Measurements from ENCODE around the gene ACER3. TPM values are rescaled to one million over a fixed set of nuclear protein-coding genes. Genes with fewer than 3 reads are reported as not detected.

The ACER3 gene
- total and polyA plus RNA-seq, 2 experiments from 2014 or later: 6.2 to 26.5 TPM

DNA sequence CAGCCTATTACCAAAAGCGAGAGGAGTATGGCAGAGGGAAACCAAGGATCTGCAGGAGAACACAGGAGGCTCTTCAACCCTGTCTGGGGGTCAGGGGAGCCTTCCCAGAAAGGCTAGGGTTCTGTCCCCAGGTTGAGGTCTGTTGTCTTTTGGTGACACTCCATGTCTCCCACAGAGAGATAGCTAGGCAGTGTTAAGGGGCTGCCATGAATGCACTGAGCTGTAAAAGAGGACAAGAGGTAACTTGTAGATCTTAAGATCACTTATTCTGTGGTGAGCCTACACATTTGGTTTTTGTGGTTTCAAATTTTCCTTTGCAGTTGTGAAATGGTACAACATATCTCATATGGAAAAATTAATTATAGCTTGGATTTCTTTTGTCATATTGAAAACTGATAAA lies 6.0 kb upstream of the ACER3 start:
- Histone ChIP-seq H3K79me2 (replicated peaks; ENCODE audit: insufficient read depth) (no peaks in the 10 kb centered on the region), H3K4me3 (no peak overlapping the region), H3K4me2 (no peak overlapping the region), H2AFZ (no peak overlapping the region), H4K20me1 (replicated peaks; ENCODE audit: insufficient read depth) (no peaks in the 10 kb centered on the region), H3K9me2 (ENCODE audit: insufficient read depth) (no peaks in the 10 kb centered on the region), H3K27ac (ENCODE audit: low read depth) (no peak overlapping the region), H3K27me3 (ENCODE audit: insufficient read depth) (no peaks in the 10 kb centered on the region), H3K4me1 (ENCODE audit: insufficient read depth) (peaks cover 2% of the 10 kb centered on the region; the same call in 1 of the 2 replicates), H3F3A (replicated peaks; ENCODE audit: low read depth) (no peaks in the 10 kb centered on the region), H3K36me3 (ENCODE audit: insufficient read depth) (no peaks in the 10 kb centered on the region)
- ATAC-seq (no peak), DNase-seq (ENCODE audit: low spot score) (no peak)
- TF ChIP-seq CREB1 (CRISPR knock-in tag; IDR thresholded peaks at IDR 0.05; ENCODE audit: low read depth): no peak
- no peak for TF ChIP-seq ZNF114 (CRISPR knock-in tag; IDR thresholded peaks at IDR 0.05)
- TF ChIP-seq, protein P1, sequence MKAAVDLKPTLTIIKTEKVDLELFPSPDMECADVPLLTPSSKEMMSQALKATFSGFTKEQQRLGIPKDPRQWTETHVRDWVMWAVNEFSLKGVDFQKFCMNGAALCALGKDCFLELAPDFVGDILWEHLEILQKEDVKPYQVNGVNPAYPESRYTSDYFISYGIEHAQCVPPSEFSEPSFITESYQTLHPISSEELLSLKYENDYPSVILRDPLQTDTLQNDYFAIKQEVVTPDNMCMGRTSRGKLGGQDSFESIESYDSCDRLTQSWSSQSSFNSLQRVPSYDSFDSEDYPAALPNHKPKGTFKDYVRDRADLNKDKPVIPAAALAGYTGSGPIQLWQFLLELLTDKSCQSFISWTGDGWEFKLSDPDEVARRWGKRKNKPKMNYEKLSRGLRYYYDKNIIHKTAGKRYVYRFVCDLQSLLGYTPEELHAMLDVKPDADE (IDR thresholded peaks at IDR 0.05): no peak
- TF ChIP-seq JUNB (IDR thresholded peaks at IDR 0.05; ENCODE audit: unreplicated experiment): no peak
- TF ChIP-seq EZH2phosphoT487 (IDR thresholded peaks at IDR 0.05; ENCODE audit: unreplicated experiment): no peak
- no peak for TF ChIP-seq ZNF331 (CRISPR knock-in tag; IDR thresholded peaks at IDR 0.05; ENCODE audit: low read depth)
- TF ChIP-seq NANOG (IDR thresholded peaks at IDR 0.05; ENCODE audit: borderline replicate concordance): no peak
- TF ChIP-seq, protein P2, sequence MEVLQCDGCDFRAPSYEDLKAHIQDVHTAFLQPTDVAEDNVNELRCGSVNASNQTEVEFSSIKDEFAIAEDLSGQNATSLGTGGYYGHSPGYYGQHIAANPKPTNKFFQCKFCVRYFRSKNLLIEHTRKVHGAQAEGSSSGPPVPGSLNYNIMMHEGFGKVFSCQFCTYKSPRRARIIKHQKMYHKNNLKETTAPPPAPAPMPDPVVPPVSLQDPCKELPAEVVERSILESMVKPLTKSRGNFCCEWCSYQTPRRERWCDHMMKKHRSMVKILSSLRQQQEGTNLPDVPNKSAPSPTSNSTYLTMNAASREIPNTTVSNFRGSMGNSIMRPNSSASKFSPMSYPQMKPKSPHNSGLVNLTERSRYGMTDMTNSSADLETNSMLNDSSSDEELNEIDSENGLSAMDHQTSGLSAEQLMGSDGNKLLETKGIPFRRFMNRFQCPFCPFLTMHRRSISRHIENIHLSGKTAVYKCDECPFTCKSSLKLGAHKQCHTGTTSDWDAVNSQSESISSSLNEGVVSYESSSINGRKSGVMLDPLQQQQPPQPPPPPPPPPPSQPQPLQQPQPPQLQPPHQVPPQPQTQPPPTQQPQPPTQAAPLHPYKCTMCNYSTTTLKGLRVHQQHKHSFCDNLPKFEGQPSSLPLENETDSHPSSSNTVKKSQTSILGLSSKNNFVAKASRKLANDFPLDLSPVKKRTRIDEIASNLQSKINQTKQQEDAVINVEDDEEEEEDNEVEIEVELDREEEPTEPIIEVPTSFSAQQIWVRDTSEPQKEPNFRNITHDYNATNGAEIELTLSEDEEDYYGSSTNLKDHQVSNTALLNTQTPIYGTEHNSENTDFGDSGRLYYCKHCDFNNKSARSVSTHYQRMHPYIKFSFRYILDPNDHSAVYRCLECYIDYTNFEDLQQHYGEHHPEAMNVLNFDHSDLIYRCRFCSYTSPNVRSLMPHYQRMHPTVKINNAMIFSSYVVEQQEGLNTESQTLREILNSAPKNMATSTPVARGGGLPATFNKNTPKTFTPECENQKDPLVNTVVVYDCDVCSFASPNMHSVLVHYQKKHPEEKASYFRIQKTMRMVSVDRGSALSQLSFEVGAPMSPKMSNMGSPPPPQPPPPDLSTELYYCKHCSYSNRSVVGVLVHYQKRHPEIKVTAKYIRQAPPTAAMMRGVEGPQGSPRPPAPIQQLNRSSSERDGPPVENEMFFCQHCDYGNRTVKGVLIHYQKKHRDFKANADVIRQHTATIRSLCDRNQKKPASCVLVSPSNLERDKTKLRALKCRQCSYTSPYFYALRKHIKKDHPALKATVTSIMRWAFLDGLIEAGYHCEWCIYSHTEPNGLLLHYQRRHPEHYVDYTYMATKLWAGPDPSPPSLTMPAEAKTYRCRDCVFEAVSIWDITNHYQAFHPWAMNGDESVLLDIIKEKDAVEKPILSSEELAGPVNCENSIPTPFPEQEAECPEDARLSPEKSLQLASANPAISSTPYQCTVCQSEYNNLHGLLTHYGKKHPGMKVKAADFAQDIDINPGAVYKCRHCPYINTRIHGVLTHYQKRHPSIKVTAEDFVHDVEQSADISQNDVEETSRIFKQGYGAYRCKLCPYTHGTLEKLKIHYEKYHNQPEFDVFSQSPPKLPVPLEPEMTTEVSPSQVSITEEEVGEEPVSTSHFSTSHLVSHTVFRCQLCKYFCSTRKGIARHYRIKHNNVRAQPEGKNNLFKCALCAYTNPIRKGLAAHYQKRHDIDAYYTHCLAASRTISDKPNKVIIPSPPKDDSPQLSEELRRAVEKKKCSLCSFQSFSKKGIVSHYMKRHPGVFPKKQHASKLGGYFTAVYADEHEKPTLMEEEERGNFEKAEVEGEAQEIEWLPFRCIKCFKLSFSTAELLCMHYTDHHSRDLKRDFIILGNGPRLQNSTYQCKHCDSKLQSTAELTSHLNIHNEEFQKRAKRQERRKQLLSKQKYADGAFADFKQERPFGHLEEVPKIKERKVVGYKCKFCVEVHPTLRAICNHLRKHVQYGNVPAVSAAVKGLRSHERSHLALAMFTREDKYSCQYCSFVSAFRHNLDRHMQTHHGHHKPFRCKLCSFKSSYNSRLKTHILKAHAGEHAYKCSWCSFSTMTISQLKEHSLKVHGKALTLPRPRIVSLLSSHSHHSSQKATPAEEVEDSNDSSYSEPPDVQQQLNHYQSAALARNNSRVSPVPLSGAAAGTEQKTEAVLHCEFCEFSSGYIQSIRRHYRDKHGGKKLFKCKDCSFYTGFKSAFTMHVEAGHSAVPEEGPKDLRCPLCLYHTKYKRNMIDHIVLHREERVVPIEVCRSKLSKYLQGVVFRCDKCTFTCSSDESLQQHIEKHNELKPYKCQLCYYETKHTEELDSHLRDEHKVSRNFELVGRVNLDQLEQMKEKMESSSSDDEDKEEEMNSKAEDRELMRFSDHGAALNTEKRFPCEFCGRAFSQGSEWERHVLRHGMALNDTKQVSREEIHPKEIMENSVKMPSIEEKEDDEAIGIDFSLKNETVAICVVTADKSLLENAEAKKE (CRISPR knock-in tag; IDR thresholded peaks at IDR 0.05): no peak
- TF ChIP-seq, protein P3, sequence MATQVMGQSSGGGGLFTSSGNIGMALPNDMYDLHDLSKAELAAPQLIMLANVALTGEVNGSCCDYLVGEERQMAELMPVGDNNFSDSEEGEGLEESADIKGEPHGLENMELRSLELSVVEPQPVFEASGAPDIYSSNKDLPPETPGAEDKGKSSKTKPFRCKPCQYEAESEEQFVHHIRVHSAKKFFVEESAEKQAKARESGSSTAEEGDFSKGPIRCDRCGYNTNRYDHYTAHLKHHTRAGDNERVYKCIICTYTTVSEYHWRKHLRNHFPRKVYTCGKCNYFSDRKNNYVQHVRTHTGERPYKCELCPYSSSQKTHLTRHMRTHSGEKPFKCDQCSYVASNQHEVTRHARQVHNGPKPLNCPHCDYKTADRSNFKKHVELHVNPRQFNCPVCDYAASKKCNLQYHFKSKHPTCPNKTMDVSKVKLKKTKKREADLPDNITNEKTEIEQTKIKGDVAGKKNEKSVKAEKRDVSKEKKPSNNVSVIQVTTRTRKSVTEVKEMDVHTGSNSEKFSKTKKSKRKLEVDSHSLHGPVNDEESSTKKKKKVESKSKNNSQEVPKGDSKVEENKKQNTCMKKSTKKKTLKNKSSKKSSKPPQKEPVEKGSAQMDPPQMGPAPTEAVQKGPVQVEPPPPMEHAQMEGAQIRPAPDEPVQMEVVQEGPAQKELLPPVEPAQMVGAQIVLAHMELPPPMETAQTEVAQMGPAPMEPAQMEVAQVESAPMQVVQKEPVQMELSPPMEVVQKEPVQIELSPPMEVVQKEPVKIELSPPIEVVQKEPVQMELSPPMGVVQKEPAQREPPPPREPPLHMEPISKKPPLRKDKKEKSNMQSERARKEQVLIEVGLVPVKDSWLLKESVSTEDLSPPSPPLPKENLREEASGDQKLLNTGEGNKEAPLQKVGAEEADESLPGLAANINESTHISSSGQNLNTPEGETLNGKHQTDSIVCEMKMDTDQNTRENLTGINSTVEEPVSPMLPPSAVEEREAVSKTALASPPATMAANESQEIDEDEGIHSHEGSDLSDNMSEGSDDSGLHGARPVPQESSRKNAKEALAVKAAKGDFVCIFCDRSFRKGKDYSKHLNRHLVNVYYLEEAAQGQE (IDR thresholded peaks at IDR 0.05; ENCODE audit: unreplicated experiment): no peak
- no peak for TF ChIP-seq EZH2 (IDR thresholded peaks at IDR 0.05; ENCODE audit: low read depth, unreplicated experiment)
- TF ChIP-seq STAT1 (IDR thresholded peaks at IDR 0.05; ENCODE audit: unreplicated experiment): no peak
- no peak for TF ChIP-seq POLR2AphosphoS5 (IDR thresholded peaks at IDR 0.05; ENCODE audit: low read depth)
- TF ChIP-seq, protein P4, sequence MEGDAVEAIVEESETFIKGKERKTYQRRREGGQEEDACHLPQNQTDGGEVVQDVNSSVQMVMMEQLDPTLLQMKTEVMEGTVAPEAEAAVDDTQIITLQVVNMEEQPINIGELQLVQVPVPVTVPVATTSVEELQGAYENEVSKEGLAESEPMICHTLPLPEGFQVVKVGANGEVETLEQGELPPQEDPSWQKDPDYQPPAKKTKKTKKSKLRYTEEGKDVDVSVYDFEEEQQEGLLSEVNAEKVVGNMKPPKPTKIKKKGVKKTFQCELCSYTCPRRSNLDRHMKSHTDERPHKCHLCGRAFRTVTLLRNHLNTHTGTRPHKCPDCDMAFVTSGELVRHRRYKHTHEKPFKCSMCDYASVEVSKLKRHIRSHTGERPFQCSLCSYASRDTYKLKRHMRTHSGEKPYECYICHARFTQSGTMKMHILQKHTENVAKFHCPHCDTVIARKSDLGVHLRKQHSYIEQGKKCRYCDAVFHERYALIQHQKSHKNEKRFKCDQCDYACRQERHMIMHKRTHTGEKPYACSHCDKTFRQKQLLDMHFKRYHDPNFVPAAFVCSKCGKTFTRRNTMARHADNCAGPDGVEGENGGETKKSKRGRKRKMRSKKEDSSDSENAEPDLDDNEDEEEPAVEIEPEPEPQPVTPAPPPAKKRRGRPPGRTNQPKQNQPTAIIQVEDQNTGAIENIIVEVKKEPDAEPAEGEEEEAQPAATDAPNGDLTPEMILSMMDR (conservative IDR thresholded peaks at IDR 0.05; ENCODE audit: low read depth in 2 of 2): no peak
- H3K27ac Mint-ChIP-seq: no peak overlapping the region
- peaks cover 2% of the 10 kb centered on the region for H3K27me3 Mint-ChIP-seq (ENCODE audit: insufficient read depth, low read depth, poor library complexity)
- H3K9me3 Mint-ChIP-seq: no peaks in the 10 kb centered on the region
- H3K4me1 Mint-ChIP-seq: peaks cover 4% of the 10 kb centered on the region
- no peaks in the 10 kb centered on the region for H3K36me3 Mint-ChIP-seq (ENCODE audit: low read depth)
- H3K4me3 Mint-ChIP-seq: no peak overlapping the region
